GM21717 (cell line): Measurements from ENCODE around the gene MRTFB.

ENCODE experiments used
- ATAC-seq: cut with Tn5 transposase; IDR thresholded peaks from one replicate; pipeline ENCODE4 v1.9.1; 2021; ENCODE audit warnings: mild to moderate bottlenecking, moderate library complexity; ENCODE audit not compliant: unreplicated experiment

Gene MRTFB

DNA sequence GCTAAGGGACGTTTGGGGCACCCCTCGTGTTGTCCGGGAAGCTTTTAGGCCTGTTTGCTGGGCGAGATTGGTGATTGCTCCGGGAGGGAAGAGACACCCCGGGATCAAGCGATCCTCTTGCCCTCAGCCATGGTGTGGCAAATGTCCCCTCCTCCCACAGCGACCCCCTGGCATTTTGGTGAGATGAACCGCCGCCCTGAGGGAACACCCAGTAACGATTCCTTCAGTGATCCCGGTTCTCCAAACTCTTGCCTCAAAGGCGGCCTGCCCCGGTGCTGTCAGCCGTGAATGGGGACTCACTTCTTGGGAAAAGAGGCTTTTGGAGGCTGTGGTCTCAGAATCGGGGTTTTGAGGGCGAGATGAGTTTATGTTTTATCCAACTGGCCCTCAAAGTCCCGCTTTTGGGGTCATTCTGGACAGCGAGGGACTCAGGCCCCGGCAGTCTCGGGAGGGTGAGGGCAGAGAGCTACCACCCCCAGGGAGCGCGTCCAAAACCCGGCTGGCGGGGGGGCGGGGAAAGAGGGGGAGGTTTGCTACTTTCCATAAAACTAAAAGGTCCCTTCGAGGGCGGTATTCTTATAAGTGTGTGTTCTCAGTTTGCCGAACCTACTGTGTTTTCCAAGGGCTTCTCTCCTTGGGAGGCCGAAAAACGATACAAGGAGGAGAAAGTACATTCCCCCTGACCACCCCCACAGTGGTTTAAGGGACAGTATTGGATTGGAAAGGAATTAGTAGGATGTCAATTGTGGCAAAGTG is 232.7 kb downstream of the MRTFB start:
- ATAC-seq, result no peak

DNA sequence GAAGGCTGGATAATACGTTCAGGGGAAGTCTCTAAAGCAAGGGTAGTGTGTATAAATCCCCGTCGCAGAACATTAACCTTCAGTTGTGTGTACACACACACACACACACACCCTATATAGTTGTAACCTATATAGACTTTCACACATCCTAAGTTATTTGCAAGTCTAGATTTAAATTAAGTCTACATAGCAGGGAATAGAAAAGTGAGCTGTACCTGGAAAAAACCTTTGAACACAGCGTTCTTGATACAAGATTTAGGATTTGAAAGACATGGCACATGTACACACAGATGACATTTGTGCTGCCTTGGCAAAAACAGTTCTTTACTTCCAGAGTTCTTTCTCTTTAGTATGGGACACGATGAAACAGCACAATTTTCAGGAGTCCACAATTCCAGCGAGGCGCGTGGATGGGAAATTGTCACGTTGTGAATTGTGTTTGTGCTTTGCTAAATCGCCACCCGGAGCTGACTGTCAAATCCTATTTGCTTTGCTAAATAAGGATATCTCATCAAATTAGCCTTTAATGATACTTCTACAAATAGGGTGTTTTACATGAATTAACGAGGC is 233.9 kb downstream of the MRTFB start:
- ATAC-seq, result no peak

DNA sequence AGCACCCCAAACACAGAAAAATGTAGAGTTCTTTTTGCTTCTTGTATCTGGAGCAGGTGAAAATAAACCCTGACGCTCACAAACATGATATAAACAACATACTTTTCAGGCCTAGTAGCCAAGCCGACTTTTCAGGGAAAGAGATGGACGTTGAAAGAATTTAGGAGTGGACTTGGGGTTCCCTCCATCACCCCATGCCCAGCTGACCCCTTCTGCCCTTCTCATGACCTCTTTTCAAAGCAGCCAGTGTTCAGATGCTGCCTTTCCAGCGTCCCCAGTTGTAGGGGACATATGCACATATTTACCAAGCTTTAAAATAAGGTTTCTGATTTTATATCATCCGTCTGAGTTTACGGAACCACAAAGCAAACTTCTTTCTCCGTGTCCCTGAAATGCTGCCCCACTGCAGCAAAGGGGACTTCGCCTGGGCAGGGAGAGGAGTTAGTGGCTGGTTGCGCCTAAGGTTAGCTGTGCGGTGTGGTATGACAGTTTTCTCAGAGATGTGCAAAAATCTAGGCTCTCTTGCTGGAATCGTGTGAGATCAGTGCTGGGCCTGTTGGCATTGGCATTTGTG is 235.5 kb downstream of the MRTFB start:
- no peak for ATAC-seq

DNA sequence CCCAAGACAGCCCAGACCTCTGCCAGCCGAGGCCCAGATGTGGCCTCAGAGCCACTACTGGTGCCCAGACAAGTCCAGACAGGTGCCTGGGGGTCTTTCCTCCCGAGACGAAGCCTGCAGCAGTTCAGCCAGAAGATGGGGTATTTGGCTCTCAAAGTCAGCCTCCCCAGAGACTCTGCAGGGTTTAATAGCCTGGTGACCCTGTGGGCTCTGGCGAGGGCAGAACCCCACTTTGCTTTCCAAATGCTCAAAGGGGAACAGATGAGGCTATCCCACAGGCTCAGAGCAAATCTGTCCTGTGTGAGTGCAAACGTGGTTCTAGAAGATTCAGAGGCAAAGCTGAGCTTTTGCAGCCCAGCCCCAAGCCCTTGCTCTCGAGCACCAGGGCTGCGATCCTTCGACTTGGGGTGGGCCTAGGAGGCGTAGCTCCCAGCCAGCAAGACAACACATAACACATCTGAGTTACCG is 236.0 kb downstream of the MRTFB start:
- ATAC-seq, result no peak

DNA sequence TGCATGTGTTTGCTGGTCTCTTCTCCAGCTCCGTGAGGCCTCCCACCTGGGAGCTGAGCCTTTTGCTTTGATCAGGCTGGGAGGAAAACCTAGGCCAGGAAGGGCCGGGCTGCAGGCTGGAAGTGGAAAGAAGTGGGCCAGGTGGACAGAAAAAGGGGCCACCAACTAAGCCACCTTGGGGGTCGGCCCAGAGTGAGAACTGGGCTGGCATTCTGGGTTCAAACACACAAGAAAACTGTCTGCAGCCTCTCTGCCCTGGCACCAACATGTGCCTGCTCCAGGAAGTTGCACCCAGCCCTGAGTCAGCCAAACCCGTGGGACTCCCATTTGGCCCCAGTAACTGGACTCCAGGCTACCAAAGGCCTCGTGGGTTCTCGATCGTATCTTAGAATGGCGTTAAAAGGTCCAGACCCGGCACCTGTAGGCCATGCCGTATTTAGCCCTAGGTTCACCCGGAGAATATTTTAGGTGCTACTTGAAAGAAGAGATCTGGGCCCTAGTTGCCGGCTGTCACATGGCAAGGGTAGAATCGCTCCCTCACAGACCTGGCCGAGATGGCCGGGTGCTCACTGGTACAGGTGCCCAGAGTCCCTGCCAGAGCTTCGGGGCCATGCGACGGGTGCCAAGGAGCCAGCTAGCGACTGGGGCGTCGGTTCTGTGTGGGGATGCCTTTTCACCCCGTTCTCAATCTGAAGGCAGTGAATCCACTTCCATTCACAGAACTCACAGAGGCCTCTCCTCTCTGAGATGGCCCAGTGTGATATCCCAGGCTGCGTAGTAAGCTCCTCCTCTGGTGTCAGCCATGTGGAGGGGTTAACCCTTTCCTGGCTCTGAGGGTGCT is 236.6 kb downstream of the MRTFB start:
- ATAC-seq, result no peak

DNA sequence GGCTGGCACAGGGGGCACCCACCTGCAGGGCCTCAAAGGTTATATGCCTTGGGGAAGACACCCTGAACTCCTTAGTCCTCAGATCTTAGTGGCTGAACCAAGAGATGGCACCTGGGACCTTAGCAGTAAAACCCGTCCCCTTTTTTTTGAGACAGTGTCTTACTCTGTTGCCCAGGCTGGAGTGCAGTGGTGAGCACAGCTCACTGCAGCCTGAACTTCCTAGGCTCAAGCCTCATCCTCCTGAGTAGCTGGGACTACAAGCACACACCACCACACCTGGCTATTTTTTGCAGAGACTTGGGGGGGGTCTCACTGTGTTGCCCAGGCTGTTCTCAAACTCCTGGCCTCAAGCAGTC is 237.2 kb downstream of the MRTFB start:
- ATAC-seq, result no peak

DNA sequence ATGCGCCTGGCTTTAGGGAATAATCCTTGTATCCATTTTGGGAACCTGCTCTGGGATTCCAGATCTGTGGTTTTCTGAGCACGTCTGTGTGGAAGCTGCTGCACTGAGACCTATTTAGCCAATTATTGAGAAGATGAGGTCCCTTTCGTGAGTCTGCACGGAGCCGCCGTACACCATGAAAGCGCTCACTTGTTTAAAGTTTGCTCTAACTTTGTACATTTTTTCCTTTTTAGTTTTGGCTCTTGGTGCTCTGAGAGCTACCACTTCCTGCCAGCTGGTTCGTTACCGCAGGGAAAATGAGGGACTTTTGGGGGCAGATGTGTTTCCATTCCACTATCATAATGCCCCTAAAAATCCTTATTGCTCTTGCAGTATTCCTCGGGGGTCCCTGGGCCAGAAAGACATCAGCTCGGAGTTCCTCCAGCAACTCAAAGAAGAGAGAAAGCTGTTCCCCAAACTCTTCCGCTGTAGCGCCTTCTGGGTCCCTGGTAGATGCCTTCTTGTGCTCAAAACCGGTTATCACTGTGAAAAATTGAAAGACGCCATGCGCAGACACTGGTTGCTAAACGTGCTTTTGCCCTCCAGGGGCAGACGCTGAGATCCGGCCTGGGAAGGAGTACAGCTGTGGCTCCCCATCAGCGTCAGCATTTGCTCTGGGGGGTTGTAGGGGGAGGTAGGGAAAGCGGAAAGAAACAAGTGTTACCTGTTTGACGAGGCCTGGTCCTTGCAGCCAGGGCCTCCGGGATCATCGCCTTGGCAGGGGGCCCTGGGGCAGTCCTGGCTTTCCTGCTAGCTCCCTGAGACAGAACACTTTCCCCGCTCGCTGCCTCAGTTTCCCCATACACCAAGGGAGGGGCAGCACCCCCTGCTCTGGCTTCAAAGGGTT is 238.1 kb downstream of the MRTFB start:
- ATAC-seq, result no peak

DNA sequence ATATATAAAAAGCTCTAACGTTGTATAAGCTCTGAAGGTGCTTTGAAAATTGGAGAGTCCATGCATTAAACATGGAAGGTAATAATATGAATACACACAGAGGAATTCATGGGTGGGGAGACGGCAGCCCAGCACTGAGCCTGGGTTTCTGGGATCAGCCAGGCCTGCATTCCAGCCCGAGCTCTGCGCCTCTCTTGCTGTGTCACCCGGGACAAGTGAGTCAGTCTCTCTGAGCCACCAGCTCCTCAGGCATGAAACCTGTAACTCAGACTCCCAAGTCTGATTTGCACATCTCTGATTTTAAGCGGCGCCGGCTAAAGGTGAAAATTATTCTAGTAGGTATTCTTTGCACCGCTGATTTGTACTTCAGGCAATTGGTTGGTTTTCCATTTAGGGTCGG is 238.8 kb downstream of the MRTFB start:
- ATAC-seq, result no peak

DNA sequence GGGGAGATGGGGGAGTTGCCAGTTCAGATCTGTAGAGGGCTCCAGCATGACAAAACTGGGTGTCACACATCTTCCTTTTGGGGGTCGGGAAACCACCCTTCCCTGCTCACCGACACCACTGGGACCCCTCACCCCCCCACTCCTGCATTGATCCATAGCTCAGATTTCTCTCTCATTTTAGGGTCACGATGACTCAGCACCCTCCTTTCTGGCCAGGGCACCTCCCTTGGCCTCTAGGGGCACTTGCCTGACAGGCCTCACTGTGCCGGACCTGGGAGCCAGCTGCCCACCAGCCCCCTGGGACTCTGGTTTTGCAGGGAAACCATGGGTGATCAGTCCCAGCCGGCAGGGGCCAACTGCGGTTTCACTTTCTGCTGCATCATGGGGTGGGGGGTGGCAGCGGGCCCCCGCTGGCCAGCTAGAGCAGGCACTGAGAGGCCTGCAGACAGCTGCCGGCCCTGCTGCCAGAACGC is 239.4 kb downstream of the MRTFB start:
- peak; percentile 47 for ATAC-seq

DNA sequence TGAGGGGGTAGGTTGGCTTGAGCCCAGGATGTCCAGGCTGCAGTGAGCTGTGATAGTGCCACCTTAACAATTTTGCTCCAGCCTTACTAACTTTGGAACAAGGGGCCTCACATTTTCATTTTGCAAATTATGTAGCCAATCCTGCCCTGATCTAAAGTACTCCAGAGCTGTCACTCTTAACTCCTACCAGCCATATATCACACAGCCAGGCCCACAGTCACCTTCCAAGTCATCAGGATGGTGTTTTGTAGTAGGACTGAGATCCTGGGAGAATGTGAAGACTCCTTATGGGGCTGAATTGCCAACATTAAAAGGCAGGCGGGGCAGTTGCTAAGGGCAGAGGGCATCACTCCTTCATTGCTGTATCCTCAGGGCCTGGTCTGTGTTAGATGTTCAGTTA is 243.0 kb downstream of the MRTFB start:
- ATAC-seq, result no peak

DNA sequence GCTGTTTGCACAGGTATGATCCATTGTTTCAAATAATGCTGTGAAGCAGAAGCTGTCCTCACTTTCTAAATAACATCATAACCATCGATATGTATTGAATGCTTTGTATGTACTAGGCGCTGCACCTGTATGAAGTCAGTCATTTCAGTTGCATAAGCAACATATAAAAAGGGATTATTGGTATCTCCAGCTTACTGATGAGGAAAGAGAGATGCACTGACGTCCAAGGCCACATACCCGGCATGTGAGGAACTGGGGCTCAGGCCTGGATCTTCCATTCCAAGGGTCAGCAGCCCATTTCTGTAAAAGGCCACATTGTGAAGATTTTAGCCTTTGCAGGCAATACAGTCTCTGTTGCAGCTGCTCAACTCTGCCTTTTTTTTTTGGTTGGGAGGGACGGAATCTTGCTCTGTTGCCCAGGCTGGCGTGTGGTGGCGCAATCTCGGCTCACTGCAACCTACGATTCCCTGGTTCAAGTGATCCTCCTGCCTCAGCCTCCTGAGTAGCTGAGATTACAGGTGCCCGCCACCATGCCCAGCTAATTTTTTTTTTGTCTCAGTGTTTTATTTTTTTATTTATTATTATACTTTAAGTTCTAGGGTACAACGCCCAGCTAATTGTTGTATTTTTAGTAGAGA is 244.7 kb downstream of the MRTFB start:
- ATAC-seq, result no peak
